D341Med (cell line): Measurements from ENCODE around the gene ZNF668.

Experiments
- DNase-seq: peaks from one replicate; pipeline ENCODE4 v3.0.0; 2012; ENCODE audit warnings: low spot score

ZNF668 gene

DNA sequence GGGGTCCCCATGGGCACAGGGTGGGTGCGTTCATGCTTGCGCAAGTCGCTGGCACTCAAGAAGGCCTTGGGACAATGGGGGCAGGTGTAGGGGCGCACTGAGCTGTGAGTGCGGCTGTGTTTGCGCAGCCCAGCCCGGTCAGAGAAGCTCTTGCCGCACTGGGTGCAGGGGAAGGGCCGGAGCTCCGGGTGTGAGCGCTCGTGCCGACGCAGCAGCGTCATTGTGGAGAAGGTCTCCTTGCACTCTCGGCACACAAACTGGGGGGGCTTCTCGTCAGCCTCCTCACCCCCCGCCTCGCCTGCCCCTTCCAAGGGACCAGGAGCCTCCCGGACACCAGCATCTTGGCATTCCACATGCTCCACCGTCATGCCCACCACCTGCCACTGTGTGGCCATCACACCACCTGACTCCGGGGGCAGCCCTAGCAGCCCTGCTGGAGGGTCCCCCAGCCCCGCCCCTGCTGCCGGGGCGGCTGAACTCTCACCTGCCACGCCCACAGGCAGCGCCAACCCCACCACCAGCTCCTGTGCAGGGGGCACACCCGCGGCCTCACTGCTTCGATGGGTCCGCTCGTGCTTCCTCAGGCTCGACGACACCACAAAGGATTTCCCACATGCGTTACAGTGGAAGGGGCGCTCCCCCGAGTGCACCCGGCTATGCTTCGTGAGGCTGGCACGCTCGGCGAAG, 12.8 kb downstream of the ZNF668 start:
- no peak for DNase-seq

DNA sequence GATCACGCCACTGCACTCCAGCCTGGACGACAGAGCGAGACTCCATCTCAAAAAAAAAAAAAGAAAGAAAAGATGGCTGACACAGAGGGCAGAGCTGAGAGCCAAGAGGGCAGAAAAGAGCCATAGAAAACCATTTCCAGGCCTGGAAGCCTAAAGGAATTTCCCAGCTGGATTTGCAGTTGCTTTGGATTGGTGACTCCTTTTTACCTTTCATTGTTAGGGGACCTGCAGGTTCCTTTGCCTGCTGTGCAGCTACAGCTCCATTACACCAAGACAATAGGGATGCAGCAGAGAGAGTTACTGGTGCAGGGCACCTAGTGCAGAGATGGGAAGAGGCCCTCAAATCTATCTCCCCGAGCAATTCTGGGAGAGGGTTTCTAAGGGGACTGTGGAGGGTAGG, 18.4 kb downstream of the ZNF668 start:
- peak; percentile 10 for DNase-seq

DNA sequence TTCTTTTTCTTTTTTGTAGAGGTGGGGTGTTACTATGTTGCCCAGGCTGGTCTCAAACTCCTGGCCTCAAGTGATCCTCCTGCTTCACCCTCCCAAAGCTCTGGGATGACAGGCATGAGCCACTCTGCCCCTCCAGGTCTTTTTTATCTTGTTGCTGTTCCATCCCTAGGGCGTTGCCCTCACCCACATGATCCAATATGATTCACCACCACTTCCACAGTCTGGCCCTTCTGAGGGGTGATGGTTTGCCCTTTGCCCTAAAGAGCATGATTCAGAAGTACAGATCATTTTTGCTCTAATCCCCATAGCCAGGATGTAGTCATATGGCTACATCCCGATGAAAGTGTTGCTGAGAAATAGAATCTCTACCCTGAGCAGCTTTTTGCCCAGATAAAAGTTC, 21.9 kb downstream of the ZNF668 start:
- no peak for DNase-seq

DNA sequence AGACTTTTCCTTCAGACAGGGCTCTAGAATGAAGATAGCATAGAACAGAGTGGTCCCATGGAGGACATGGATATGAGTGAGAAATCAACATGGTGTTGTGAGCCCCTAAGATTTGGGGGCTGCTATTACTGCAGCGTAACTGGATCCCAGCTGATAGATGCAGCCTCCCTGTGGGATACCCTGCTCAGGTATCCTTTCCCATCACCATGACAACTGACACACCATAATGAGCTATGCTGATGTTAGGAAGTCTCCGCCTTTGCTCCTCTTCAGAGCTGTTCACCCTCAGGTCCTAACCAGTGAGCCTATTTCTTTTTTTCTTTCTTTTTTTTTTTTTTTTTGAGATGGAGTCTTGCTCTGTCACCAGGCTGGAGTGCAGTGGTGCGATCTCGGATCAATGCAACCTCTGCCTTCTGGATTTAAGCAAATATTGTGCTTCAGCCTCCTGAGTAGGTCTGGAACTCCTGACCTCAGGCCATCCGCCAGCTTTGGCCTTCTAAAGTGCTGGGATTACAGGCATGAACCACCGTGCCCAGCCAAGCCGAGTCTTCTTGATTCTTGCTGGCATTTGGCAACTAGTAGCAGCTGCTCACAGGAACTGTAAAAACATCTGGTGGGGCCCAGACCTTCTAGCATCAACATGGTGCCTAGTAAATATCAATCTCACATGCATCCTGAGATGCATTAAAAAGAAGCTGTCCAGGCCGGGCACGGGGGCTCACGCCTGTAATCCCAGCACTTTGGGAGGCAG, 23.6 kb downstream of the ZNF668 start:
- no peak for DNase-seq

DNA sequence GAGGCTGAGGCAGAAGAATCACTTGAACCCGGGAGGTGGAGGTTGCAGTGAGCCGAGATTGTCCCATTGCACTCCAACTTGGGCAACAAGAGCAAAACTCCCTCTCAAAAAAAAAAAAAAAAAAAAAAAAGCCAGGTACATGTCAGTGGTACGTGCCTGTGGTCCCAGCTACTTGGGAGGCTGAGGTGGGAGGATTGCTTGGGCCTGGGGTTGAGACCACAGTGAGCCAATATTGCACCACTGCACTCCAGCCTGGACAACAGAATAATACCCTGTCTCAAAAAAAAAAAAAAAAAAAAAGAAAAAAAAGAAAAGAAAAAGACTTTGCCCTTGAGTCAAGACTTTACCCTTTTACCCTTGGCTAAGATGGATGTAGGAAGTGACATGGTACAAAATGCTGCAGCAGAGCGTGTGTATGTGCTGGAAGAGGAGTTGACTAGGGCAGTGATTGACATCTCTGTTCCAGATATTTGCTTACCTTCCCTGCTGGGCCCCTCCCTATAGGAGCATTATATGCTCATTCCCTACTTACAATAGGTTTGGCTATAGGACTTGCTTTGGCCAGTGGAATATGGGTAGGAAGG, 30.1 kb downstream of the ZNF668 start:
- DNase-seq, result no peak

DNA sequence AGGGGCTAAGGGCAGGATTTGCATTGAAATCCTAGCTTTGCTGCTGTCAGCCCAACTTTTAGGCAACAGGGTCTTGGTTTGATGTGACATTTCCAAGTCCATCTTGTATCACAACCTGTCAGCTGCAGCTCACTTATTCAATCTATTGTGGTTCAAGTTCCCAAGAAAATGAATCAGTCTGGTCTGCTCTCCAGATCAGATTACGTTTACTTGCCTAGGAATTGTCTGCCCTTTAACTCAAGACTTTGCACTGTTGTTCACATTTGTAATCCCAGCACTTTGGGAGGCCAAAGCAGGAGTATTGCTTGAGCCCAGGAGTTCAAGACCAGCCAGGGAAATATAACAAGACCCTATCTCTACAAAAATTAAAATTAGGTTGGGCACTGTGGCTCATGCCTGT, 30.7 kb downstream of the ZNF668 start:
- no peak for DNase-seq

DNA sequence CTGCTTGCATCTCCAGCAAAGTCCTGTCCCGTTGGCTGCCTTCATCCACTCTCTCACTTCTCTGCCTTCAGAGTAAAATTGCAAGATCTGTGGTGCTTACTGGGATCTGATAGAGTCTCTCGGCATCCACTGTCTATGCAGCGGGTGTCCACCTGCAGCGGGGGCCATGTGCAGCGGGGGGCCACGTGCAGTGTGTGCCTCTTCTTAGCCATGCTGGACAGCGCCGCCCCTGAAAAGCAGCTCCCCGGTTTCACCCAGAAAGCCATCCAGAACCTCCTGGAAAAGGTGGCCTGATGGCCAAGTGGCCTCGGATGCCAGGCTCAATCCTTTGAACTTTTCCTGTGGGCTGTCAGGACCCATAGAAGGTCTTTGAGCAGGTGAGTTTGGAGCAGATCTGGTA, 31.2 kb downstream of the ZNF668 start:
- DNase-seq, result peak; percentile 10

DNA sequence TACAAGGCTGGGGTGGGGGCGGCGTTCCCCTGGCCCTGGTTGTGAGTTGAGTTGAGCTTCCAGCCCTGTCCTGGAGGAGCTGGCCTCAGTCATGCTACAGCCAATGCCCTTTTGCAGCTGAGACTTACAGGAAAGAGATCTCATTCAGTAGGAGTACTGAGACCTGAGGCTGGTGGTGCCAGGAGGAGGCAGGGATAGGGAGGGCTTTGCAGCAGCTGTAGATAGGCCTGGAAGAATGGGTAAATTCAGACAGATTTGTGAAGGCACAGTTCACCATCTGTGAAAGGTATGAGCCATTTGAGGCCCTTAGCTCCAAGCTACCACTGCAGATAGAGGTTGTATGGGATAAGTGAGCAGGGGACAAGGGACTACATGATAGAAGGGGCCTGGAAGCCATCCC, 35.0 kb downstream of the ZNF668 start:
- no peak for DNase-seq

DNA sequence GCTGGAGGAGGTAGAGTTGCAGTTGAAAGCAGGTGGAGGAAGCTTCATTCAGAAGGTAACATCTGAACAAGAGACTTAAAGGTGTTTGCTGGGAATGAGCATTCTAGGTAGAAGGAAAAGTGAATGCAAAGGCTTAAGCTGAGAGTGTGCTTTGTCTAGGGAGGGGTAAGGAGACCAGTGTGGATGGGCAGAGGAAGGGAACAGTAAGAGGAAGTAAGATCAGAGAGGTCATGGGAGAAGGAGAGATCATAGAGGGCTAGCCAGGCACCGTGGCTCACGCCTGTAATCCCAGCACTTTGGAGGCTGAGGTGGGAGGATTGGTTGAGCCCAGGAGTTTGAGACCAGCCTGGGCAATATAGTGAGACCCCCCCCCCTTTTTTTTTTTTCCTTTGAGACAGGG, 37.3 kb downstream of the ZNF668 start:
- no peak for DNase-seq

DNA sequence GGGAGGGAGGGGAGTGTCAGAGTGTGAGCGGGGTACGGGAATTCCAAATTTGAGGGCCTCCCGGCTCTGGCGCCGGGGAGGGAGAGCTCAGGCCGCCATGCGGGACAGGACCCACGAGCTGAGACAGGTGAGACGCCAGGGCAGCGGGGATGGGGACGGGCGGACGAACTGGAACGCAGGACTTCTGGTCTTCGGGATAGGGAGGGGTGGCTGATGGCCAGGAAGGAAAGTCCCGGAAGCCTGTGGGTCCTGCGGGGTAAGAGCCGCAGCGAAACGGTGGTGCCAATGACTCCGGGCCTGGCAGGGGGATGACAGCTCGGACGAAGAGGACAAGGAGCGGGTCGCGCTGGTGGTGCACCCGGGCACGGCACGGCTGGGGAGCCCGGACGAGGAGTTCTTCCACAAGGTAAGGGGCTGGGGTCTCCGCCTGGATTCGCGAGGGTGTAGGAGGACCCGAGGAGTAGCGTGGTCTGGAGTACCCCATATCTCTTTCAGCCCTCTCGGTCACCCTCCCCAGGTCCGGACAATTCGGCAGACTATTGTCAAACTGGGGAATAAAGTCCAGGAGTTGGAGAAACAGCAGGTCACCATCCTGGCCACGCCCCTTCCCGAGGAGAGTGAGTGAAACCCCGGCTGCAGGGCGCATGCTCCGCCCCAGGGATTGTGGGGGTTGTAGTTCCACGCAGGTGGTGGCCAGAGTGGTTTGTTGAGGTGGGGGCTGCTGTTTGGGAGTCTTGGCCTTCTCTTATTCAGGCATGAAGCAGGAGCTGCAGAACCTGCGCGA, 40.1 kb downstream of the ZNF668 start:
- peak; percentile 94 for DNase-seq

DNA sequence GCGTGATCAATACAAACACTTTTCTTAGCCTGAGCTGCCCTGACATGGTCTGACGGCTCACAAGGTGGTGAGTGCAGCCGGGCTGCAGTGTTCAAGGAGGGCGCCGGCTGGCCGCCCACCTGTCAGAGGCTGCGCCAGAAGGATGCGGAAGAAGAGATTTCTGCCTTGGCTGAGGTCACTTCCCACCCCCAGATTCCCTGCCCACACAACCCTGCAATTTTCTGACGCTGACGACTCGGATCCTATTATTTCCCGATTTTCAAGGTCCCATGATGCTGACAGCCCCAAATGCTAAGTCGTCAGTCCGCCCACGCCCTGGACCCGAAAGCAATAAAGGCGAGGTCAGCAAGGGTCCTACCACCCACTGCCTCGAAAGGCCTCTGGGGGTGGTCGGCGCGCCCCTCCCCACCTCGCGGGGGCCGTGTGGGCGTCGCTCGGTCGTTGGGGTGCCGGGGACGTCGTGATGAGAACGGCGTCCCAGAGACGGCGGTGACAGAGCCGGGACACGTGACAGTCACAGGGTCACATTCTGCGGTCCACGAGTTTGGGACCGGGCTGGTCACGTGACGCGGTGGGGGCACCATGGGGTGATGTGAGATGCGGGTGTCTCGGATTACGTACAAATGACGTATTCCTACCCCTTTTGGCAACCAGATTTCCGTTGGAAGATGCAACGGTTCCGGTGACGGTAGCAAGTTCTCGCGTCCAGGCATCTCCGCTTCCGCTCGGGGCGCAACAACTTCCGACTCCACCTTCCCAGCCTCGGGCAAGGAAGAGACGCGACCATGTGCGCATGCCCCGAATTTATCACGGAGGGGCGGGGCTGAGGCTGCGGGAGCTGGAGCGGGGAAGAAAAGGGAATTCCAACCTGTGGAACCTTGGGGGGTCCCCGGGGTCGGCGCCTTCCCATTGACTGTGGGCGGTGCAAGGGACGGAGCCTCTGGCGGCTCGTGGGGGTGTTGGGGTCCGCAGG, 41.0 kb downstream of the ZNF668 start, which contains the start of gene STX4:
Gene STX4 (plus strand): TSS at position 823 of the 973 bp plus-strand sequence. CDS start 248 bp downstream, outside the sequence.
- peak; percentile 94 for DNase-seq

DNA sequence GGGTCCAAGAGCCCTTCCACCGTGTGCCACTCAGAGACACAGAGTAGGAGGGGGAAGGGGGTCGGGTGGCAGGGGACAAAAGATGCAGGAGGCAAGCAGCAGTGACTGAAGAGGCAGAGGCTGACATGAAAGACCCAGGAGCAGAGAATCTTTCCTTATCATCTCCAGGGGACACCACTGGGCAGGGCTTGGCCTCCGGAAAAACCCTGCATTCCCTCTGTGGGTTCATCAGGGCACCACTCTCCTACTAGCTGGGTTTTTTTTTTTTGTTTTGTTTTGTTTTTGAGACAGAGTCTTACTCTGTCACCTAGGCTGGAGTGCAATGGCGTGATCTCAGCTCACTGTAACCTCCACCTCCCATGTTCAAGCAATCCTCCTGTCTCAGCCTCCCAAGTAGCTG, 42.8 kb downstream of the ZNF668 start:
- no peak for DNase-seq

DNA sequence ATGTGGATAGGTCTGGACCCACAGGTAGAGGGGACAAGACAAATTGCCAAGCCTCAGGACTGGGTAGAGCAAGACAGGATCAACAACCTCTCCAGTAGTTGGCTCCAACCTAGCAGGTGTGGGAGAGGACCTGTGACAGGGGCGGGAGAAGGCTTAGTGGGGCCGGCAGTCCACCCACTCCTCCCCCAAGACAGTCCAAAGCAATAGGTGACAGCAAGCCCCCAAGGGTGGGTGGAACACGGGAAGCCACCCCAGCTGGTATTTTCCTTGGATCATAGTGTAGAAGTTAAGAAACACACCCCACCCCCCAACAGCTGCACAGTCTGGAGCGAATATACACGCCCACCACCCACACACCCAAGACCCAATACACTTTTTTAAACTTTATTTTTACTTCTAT, 44.8 kb downstream of the ZNF668 start:
- DNase-seq, result no peak

DNA sequence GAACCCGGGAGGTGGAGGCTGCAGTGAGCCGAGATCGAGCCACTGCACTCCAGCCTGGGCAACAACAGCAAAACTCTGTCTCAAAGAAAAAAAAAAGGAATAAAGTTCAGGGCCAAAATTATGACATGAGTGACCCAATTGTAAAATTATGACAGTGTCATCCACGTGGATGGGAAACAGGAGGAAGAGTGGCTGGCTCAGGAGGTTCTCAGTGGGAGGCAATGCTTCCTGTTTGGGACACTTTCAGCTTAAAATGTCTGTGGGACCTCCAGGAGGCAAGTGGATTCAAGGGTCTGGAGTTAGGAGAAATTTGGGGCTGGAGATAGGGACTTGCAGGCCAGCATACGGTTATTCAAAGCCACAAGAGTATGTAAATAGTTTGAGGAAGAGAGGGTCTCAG, 48.7 kb downstream of the ZNF668 start:
- DNase-seq, result no peak

DNA sequence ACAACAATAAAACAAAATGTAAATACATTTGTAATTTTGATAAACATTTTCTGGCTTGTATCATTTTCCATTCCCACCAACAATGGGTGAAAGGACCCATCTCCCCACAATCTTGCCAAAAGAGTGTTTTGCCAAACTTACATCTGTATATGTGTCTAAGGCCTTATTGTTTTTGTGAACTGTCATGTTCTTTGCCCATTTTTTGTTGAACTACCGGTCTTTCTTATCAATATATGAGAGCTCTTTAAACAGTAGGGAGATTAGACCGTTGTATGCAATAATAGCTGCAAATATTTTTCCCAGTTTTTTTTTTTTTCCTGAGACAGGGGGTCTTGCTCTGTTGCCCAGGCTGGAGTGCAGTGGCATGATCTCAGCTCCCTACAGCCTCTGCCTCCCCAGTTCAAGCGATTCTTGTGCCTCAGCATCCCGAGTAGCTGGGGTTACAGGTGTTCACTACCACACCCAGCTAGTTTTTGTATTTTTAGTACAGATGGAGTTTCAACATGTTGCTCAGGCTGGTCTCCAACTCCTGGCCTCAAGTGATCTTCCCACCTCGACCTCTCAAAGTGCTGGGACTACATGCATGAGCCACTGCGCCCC, 50.3 kb downstream of the ZNF668 start:
- DNase-seq, result no peak

DNA sequence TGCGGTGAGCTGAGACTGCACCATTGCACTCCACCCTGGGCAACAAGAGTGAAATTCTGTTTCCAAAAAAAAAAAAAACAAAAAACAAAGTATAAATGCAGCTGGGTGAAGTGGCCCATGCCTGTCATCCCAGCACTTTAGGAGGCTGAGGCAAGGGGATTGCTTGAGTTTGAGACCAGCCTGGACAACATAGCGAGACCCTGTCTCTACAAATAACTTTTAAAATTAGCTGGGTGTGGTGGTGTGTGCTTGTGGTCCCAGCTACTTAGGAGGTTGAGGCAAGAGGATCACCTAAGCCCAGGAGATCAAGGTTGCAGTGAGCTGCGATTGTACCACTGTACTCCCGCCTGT, 50.8 kb downstream of the ZNF668 start:
- DNase-seq, result no peak

DNA sequence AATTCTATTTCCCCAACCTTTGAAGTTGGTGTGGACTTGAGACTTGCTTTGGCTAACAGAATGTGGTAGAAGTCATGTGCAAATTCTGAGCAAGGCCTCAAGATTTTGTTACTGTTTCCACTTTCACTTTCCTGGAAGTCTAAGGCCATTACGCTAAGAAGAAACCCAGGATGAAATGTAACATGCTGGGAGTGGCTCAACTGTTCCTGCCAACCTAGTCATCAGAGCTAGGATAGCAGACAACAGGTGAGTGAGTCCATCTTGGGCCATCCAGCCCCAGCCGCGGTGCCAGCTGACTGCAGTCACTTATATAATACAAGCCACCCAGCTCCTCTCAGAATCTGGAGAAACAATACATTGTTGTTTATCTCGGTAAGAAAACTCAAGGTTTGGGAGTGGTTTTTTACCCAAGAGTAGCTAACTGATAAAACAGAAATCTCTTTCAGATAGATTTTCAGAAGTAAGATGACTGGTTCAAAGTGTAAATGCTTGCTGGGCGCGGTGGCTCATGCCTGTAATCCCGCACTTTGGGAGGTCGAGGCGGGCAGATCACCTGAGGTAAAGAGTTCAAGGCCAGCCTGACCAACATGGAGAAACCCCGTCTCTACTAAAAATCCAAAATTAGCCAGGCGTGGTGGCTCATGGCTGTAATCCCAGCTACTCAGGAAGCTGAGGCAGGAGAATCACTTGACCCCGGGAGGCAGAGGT, 51.3 kb downstream of the ZNF668 start:
- DNase-seq, result peak; percentile 10

DNA sequence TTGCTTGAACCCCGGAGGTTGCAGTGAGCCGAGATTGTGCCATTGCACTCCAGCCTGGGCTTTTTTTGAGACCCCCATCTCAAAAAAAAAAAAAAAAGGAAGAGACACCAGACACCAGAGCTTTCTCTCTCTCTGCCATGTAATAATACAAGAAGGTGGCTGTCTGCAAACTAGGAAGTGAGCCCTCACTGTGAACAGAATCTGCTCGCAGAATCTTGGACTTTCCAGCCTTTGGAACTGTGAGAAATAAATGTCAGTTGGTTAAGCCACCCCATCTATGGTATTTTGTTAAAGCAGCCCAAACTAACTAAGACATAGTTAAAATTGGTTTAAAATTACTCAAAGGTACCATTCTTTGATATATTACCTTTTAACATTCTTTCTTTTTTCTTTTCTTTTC, 53.5 kb downstream of the ZNF668 start:
- no peak for DNase-seq

DNA sequence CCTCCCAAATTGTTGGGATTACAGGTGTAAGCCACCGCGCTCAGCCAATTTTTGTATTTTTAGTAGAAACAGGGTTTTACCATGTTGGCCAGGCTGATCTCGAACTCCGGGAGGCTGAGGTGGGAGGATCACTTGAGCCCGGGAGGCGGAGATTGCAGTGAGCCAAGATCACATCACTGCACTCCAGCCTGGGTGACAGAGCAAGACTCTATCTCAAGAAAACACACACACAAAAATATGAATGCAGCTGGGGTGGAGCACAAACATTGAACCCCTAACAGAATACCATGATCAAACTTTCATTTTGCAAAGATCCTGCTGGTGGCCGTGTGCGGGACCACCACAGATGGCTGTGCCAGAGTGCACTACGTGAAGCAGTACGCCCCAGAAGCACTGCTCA, 56.3 kb downstream of the ZNF668 start:
- DNase-seq, result peak; percentile 3

DNA sequence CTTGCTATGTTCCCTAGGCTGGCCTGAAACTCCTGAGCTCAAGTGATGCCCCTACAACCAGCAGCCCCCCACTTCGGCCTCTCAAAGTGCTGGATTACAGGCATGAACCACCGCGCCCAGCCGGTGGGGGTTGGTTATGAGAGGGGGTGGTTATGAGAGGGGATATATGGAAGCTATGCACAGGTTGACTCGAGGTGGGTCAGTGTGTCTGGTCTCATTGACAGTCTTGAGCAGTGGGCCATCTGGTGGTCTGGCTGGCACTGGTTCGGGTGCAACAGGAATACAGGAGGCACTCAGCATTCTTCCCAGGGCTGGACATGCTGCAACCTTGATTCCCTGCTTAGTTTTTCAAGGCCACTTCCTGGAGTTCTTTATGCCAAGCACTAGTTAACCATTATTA, 58.0 kb downstream of the ZNF668 start:
- DNase-seq, result peak; percentile 26
